ENCODE data around the gene TET3. TPM values are rescaled to one million over a fixed set of nuclear protein-coding genes. Genes with fewer than 3 reads are reported as not detected.

The TET3 gene
- total and polyA plus RNA-seq, 2 of the 8 experiments (the other 6 are each of a cell fraction or from before 2014, with no cell fraction given), result 4.5 to 21.1 TPM

GRCh38 chr2:73983322-73984202 is 1.1 kb upstream of the TET3 start:
- POLR2A ChIA-PET (ENCODE audit: partially characterized antibody), result interaction anchor here (0.6 to 7.5 kb wide), 4 partner anchors 22 to 165 kb away, joined by 3 to 94 read pairs (median 6); partner anchors contain the start of gene BOLA3
- peaks cover 12 to 18% of the 10 kb centered on the region in 2 experiments for H4K20me1 ChIP-seq (replicated peaks in 1 of 2; ENCODE audit: control insufficient read depth in 1 of 2, insufficient read depth in 2 of 2, low read length in 2 of 2)
- H3K23me2 ChIP-seq (ENCODE audit: low read depth, low read length), result peaks cover 18% of the 10 kb centered on the region
- no peaks in the 10 kb centered on the region for H3K9me3 ChIP-seq (ENCODE audit: insufficient read depth in 2 of 2, low read depth in 1 of 2, low read length in 1 of 2)
- peak overlapping the region; percentile 39 for H3K4ac ChIP-seq (replicated peaks; ENCODE audit: insufficient read length, low read depth, low read length)
- H3K27ac ChIP-seq (ENCODE audit: low read depth, low read length), result no peak overlapping the region
- H3K56ac ChIP-seq (replicated peaks; ENCODE audit: insufficient read length, low read depth, low read length), result no peak overlapping the region
- peaks cover 10 to 31% of the 10 kb centered on the region in 2 experiments; a peak in 3 of 4 replicates for H3K79me2 ChIP-seq (ENCODE audit: control insufficient read depth in 1 of 2, insufficient read depth in 2 of 2, low read length in 2 of 2)
- H2BK12ac ChIP-seq (ENCODE audit: low read depth, low read length), result 0 out of 2 replicates have a peak overlapping the region, but pooled peaks have one; percentile 44
- H3K79me1 ChIP-seq (ENCODE audit: low read depth, low read length), result peaks cover 12% of the 10 kb centered on the region
- peak overlapping the region; percentile 82 to 99 for H3K4me2 ChIP-seq (ENCODE audit: insufficient read depth in 1 of 2, low read depth in 2 of 2, low read length in 2 of 2)
- no peak overlapping the region for H2AK5ac ChIP-seq (ENCODE audit: low read depth, low read length)
- FAIRE-seq, result no peak
- H3K36me3 ChIP-seq (ENCODE audit: control insufficient read depth in 2 of 4, insufficient read depth in 4 of 4, low read length in 3 of 4), result no peaks in the 10 kb centered on the region; a peak in 2 of 8 replicates
- no peak overlapping the region for H3K14ac ChIP-seq (ENCODE audit: insufficient read length)
- no peak overlapping the region for H4K5ac ChIP-seq (ENCODE audit: insufficient read length, low read depth, low read length)
- DNase-seq (ENCODE audit: low read depth in 1 of 2, low spot score in 2 of 2), result peak in 1 of 2 experiments; percentile 73
- H2BK120ac ChIP-seq (replicated peaks; ENCODE audit: low read depth, low read length), result no peak overlapping the region
- peak overlapping the region; percentile 84 for H3K18ac ChIP-seq (ENCODE audit: extremely low read depth, low read length)
- peak overlapping the region; percentile 54 for H4K91ac ChIP-seq (replicated peaks; ENCODE audit: insufficient read length, low read length)
- no peak overlapping the region for H2AFZ ChIP-seq (ENCODE audit: low read length)
- CTCF ChIA-PET (ENCODE audit: partially characterized antibody), result no interaction called here
- H3K27me3 ChIP-seq (replicated peaks in 1 of 4; ENCODE audit: control insufficient read depth in 3 of 4, extremely low read depth in 1 of 4, insufficient read depth in 3 of 4, low read length in 3 of 4), result peaks cover 14 to 44% (median 34%) of the 10 kb centered on the region in 4 experiments
- peaks cover 16 to 37% (median 20%) of the 10 kb centered on the region in 4 experiments for H3K4me1 ChIP-seq (replicated peaks in 1 of 4; ENCODE audit: control insufficient read depth in 3 of 4, insufficient read depth in 4 of 4, low read length in 3 of 4)
- peak overlapping the region; percentile 97; the same call in 1 of the 2 replicates for H2BK15ac ChIP-seq (ENCODE audit: low read length)
- no peak overlapping the region for H3K23ac ChIP-seq (ENCODE audit: insufficient read length)
- H3K4me3 ChIP-seq (ENCODE audit: extremely low read depth in 1 of 4, insufficient read depth in 2 of 4, low read depth in 3 of 4, low read length in 4 of 4), result peak overlapping the region; percentile 48 to 79 (median 73)
- WGBS, 2 experiments (ENCODE audit: extremely low coverage in 1 of 2, insufficient coverage in 1 of 2, insufficient read length in 1 of 2, insufficient replicate concordance in 2 of 2, low coverage in 1 of 2, low lambda C conversion rate in 2 of 2, missing lambda C conversion rate in 1 of 2), result 6% methylated on average over 35 of the region's 35 CpGs; no CpG with 5 or more reads in 1 of the 2 experiments
- H3K9ac ChIP-seq (replicated peaks in 1 of 4; ENCODE audit: extremely low read depth in 1 of 4, low read depth in 3 of 4, low read length in 3 of 4), result peak overlapping the region in 2 of 4 experiments; percentile 76 to 81; a peak in 5 of 7 replicates
- H2BK20ac ChIP-seq (ENCODE audit: low read length), result no peak overlapping the region
- peak overlapping the region; percentile 95 for H4K8ac ChIP-seq (ENCODE audit: extremely low read depth, insufficient read depth, low read length)
- H2BK5ac ChIP-seq (ENCODE audit: low read depth, low read length), result no peak overlapping the region
- TF ChIP-seq ATF3 (IDR thresholded peaks at IDR 0.05; ENCODE audit: insufficient read depth, low read depth, low read length), result no peak
- no peak for TF ChIP-seq TCF12 (IDR thresholded peaks at IDR 0.05; ENCODE audit: low read depth, low read length)
- no peak for TF ChIP-seq HDAC6 (IDR thresholded peaks at IDR 0.05; ENCODE audit: low read depth, low read length)
- no peak for TF ChIP-seq TBP (IDR thresholded peaks at IDR 0.05; ENCODE audit: low read depth, low read length)
- TF ChIP-seq EZH2 (IDR thresholded peaks at IDR 0.05; ENCODE audit: low read depth, low read length, severe bottlenecking), result no peak
- TF ChIP-seq CEBPB (IDR thresholded peaks at IDR 0.05; ENCODE audit: low read depth, low read length), result no peak
- no peak for TF ChIP-seq ASH2L (IDR thresholded peaks at IDR 0.05; ENCODE audit: low read length)
- TF ChIP-seq CTBP2 (IDR thresholded peaks at IDR 0.05; ENCODE audit: borderline replicate concordance, insufficient read depth, insufficient read length, low read length), result no peak
- no peak for TF ChIP-seq SIRT6 (IDR thresholded peaks at IDR 0.05; ENCODE audit: low read length)
- TF ChIP-seq FOSL1 (IDR thresholded peaks at IDR 0.05; ENCODE audit: insufficient read depth, low read depth, low read length), result no peak
- no peak; a peak in 1 of 3 replicates for TF ChIP-seq POLR2A (IDR thresholded peaks at IDR 0.05; ENCODE audit: control extremely low read depth in 1 of 2, low read depth in 2 of 2, low read length in 2 of 2)

Data from H1 (cell line).